LoVo (cell line): Measurements from ENCODE around the gene PARP3.

Experiments
- DNase-seq: peaks from one replicate; pipeline ENCODE4 v3.0.0-alpha.2; 2016; ENCODE audit warnings: low spot score

The PARP3 gene

GRCh38 chr3:51948016-51948580 is 5.9 kb downstream of the PARP3 start:
- no peak for DNase-seq

- DNase-seq: no peak
Observed at GRCh38 chr3:51949121-51949520, 7.0 kb downstream of the PARP3 start.

- no peak for DNase-seq
Observed at GRCh38 chr3:51950899-51951298, 8.7 kb downstream of the PARP3 start.

- DNase-seq: no peak
Observed at GRCh38 chr3:51953445-51953844, 11.3 kb downstream of the PARP3 start.

GRCh38 chr3:51954105-51954504 is 11.9 kb downstream of the PARP3 start:
- no peak for DNase-seq

GRCh38 chr3:51954713-51955112 is 12.6 kb downstream of the PARP3 start:
- no peak for DNase-seq

GRCh38 chr3:51955175-51955892 is 13.2 kb downstream of the PARP3 start, which contains the start of gene GPR62:
GPR62 (plus strand) TSS chr3:51955381; CDS start chr3:51955653, 272 bp downstream.
- no peak for DNase-seq

GRCh38 chr3:51955893-51956770 is 14.0 kb downstream of the PARP3 start:
- no peak for DNase-seq

GRCh38 chr3:51957520-51958205 is 15.5 kb downstream of the PARP3 start:
- no peak for DNase-seq

- no peak for DNase-seq
Observed at GRCh38 chr3:51958603-51959521, 16.7 kb downstream of the PARP3 start.

- DNase-seq: no peak
Observed at GRCh38 chr3:51959651-51960050, 17.5 kb downstream of the PARP3 start.

GRCh38 chr3:51960386-51960785 is 18.2 kb downstream of the PARP3 start:
- no peak for DNase-seq

- DNase-seq: no peak
Observed at GRCh38 chr3:51961011-51961410, 18.8 kb downstream of the PARP3 start.

- DNase-seq: no peak
Observed at GRCh38 chr3:51961602-51962569, 19.7 kb downstream of the PARP3 start.

- no peak for DNase-seq
Observed at GRCh38 chr3:51962854-51963530, 20.8 kb downstream of the PARP3 start.

GRCh38 chr3:51963951-51964451 is 21.8 kb downstream of the PARP3 start:
- no peak for DNase-seq

- no peak for DNase-seq
Observed at GRCh38 chr3:51964521-51964920, 22.4 kb downstream of the PARP3 start.

- DNase-seq: no peak
Observed at GRCh38 chr3:51966016-51966415, 23.9 kb downstream of the PARP3 start.

GRCh38 chr3:51966486-51966885 is 24.3 kb downstream of the PARP3 start:
- no peak for DNase-seq
